HG03045 (cell line): Measurements from ENCODE around the gene MAGI1.
"Not testable (repeated sequence)": the region's sequence is repeated elsewhere in the genome, so short reads cannot be mapped to it uniquely, and the experiment has no call there.

Experiments used
- ATAC-seq: cut with Tn5 transposase; IDR thresholded peaks from one replicate; pipeline ENCODE4 v1.9.1; 2021; ENCODE audit warnings: mild to moderate bottlenecking, moderate library complexity; ENCODE audit not compliant: unreplicated experiment

MAGI1 gene

GRCh38 chr3:66041116-66041515 lies 2.4 kb upstream of the MAGI1 start:
- ATAC-seq = no peak

- no peak for ATAC-seq
Observed at GRCh38 chr3:66039590-66039887, 821 bp upstream of the MAGI1 start.

GRCh38 chr3:66038384-66038725 lies 363 bp downstream of the MAGI1 start:
- peak; percentile 32 for ATAC-seq

- ATAC-seq = no peak
Observed at GRCh38 chr3:66037986-66038369, 740 bp downstream of the MAGI1 start.

GRCh38 chr3:66037330-66037985 lies 1.3 kb downstream of the MAGI1 start:
- no peak for ATAC-seq

- ATAC-seq = no peak
Observed at GRCh38 chr3:66036586-66037148, 2.1 kb downstream of the MAGI1 start.

GRCh38 chr3:66035763-66036477 lies 2.8 kb downstream of the MAGI1 start:
- ATAC-seq = no peak

- no peak for ATAC-seq
Observed at GRCh38 chr3:66033241-66034138, 5.2 kb downstream of the MAGI1 start.

- no peak for ATAC-seq
Observed at GRCh38 chr3:66031102-66031698, 7.5 kb downstream of the MAGI1 start.

GRCh38 chr3:66029443-66029842 lies 9.3 kb downstream of the MAGI1 start:
- ATAC-seq = no peak

- no peak for ATAC-seq
Observed at GRCh38 chr3:66029014-66029413, 9.7 kb downstream of the MAGI1 start.

GRCh38 chr3:66028457-66028856 lies 10.3 kb downstream of the MAGI1 start:
- ATAC-seq = no peak

- not testable (repeated sequence) for ATAC-seq
Observed at GRCh38 chr3:66027099-66027498, 11.6 kb downstream of the MAGI1 start.

GRCh38 chr3:66023738-66024385 lies 14.9 kb downstream of the MAGI1 start:
- ATAC-seq = no peak

- no peak for ATAC-seq
Observed at GRCh38 chr3:66023229-66023628, 15.5 kb downstream of the MAGI1 start.

- ATAC-seq = no peak
Observed at GRCh38 chr3:66021731-66022131, 17.0 kb downstream of the MAGI1 start.

GRCh38 chr3:66019896-66020295 lies 18.8 kb downstream of the MAGI1 start:
- no peak for ATAC-seq

GRCh38 chr3:66018057-66019033 lies 20.4 kb downstream of the MAGI1 start:
- ATAC-seq = no peak

- no peak for ATAC-seq
Observed at GRCh38 chr3:66017591-66017990, 21.1 kb downstream of the MAGI1 start.

- ATAC-seq = no peak
Observed at GRCh38 chr3:66017084-66017483, 21.6 kb downstream of the MAGI1 start.
